Pancreas (tissue), 10 donors: ENCODE results near the gene MYLK. TPM values are rescaled to one million over a fixed set of nuclear protein-coding genes. Genes with fewer than 3 reads are reported as not detected.

Source experiments
- ATAC-seq, 4 donors: fragments of 200-7000 bp; cut with Tn5 transposase; one replicate each; pipeline versions ENCODE4 v1.8.0 to v1.9.1; 2020; ENCODE audit warnings: mild to moderate bottlenecking in 4 of 4, moderate library complexity in 4 of 4
- DNase-seq, 6 donors: peaks; one replicate each; pipeline ENCODE4 v3.0.0-alpha.2; 2020
- FAIRE-seq: peaks from 2 replicates; lab custom pipeline; 2012; peaks lifted over from hg19 to GRCh38; lab: Jason Lieb, UNC
- H3K27ac ChIP-seq, 4 donors: fragments of 200-600 bp; sonication (generic); 1 replicate in 3 of 4; 2 replicates in 1 of 4; pipeline versions ENCODE4 v1.5.0 to v1.8.0; 2020
- H3K27me3 ChIP-seq, 4 donors: fragments of 200-600 bp; one replicate each; pipeline ENCODE4 v1.8.0; 2021
- H3K36me3 ChIP-seq, 3 donors: fragments of 200-600 bp; sonication (generic) in 1 of 3; one replicate each; pipeline versions ENCODE4 v1.5.0 to v1.8.0; 2020 to 2021
- H3K4me1 ChIP-seq, 3 donors: fragments of 200-600 bp; one replicate each; pipeline ENCODE4 v1.8.0; 2021
- H3K4me3 ChIP-seq, 4 donors: fragments of 200-600 bp; sonication (generic) in 2 of 4; one replicate each; pipeline versions ENCODE4 v1.5.0 to v1.8.0; 2020 to 2021
- H3K9me3 ChIP-seq, 4 donors: fragments of 200-600 bp; one replicate each; pipeline ENCODE4 v1.8.0; 2021
- CTCF ChIP-seq, 4 donors: fragments of 200-600 bp; sonication (generic) in 3 of 4; IDR thresholded peaks; one replicate each; pipeline versions ENCODE4 v1.5.0 to v1.8.0; 2021; ENCODE audit warnings: antibody characterized with exemption in 4 of 4
- WGBS, 2 donors: extraction: QIAGEN DNeasy Blood & Tissue Kit; methylation state at CpG; one replicate each; pipeline ENCODE4 v1.1.7; 2013; 5-methylcytosine and 5-hydroxymethylcytosine counted together
- intact Hi-C, 3 donors: fragments of 100-400 bp; cut with DNase I; formaldehyde crosslinking; loops; one replicate each; pipeline versions ENCODE4 v1.11.1 to v1.14.2; 2022
- polyA plus RNA-seq, 2 donors: library from polyadenylated mRNA; stranded (reverse); fragments of 200-250 nt; gene quantifications; one replicate each; pipeline ENCODE4 v1.2.3, GENCODE V29; 2013
- total RNA-seq, 6 donors: library from RNA; stranded (reverse); fragmentation: NEBNext Ultra II Directional in 4 of 6; extraction: Animal tissue kit (Norgen Biotek cat#: 25700) in 4 of 6; gene quantifications; one replicate each; pipeline versions ENCODE4 v1.2.1 to v1.2.4, GENCODE V29; 2021 to 2023
- donor health status: healthy with polysubstance abuse.
- donor health status: DM: no; HTN: no; CAD: no; lungs with moderate emphysema.
- donor health status: DM: no; HTN: no; CAD: no.
- donor health status: control.
- donor health status: control.
- donor health status: Bipolar disorder and iron deficiency.
- donor health status: DM: yes; HTN: yes; CAD: no.
- donor health status: DM: no; HTN: no; CAD: no.
- donor health status: DM: no; HTN: no; CAD: no.
- donor health status: DM: yes; HTN: yes; CAD: no.

MYLK gene
- total and polyA plus RNA-seq, 8 donors = 3.1 to 12.0 (median 6.7) TPM

GRCh38 chr3:123700791-123701722 is 183.1 kb downstream of the MYLK start:
- ATAC-seq = peak in 2 of 4 donors; percentile 32 to 34
- H3K9me3 ChIP-seq = no peaks in the 10 kb centered on the region
- H3K4me3 ChIP-seq = no peak overlapping the region
- TF ChIP-seq CTCF (IDR thresholded peaks at IDR 0.05) = no peak
- no peak overlapping the region for H3K27ac ChIP-seq
- no peak for FAIRE-seq
- no peaks in the 10 kb centered on the region for H3K36me3 ChIP-seq
- no peak for DNase-seq
- WGBS, 2 donors = 70 to 72% methylated on average over 22 to 23 of the region's 23 CpGs
- intact Hi-C loops = no loop called here
- H3K27me3 ChIP-seq = no peaks in the 10 kb centered on the region
- H3K4me1 ChIP-seq = no peaks in the 10 kb centered on the region

GRCh38 chr3:123698813-123699212 is 185.3 kb downstream of the MYLK start:
- FAIRE-seq (no peak), DNase-seq (no peak), ATAC-seq (no peak)
- Histone ChIP-seq H3K27me3 (no peaks in the 10 kb centered on the region), H3K27ac (no peak overlapping the region), H3K4me3 (no peak overlapping the region), H3K36me3 (no peaks in the 10 kb centered on the region), H3K4me1 (no peaks in the 10 kb centered on the region), H3K9me3 (no peaks in the 10 kb centered on the region)
- 69 to 70% methylated on average over 5 of the region's 5 CpGs for WGBS, 2 donors
- TF ChIP-seq CTCF (IDR thresholded peaks at IDR 0.05) = no peak
- intact Hi-C loops = loop anchor here in 1 of 3 donors (5.0 kb wide), 1 partner anchor 47 kb away; no protein-coding TSS in a partner anchor

GRCh38 chr3:123696808-123697207 is 187.3 kb downstream of the MYLK start:
- Histone ChIP-seq H3K9me3 (no peaks in the 10 kb centered on the region), H3K4me1 (no peaks in the 10 kb centered on the region), H3K27me3 (no peaks in the 10 kb centered on the region), H3K4me3 (no peak overlapping the region), H3K27ac (no peak overlapping the region), H3K36me3 (no peaks in the 10 kb centered on the region)
- FAIRE-seq (no peak), DNase-seq (no peak), ATAC-seq (no peak)
- intact Hi-C loops = loop anchor here in 1 of 3 donors (5.0 kb wide), 1 partner anchor 45 kb away; no protein-coding TSS in a partner anchor
- no peak for TF ChIP-seq CTCF (IDR thresholded peaks at IDR 0.05)
- 71 to 72% methylated on average over 6 of the region's 6 CpGs for WGBS, 2 donors

- H3K9me3 ChIP-seq = no peaks in the 10 kb centered on the region
- TF ChIP-seq CTCF (IDR thresholded peaks at IDR 0.05) = no peak
- intact Hi-C loops = loop anchor here in 1 of 3 donors (5.0 kb wide), 1 partner anchor 44 kb away; no protein-coding TSS in a partner anchor
- 79 to 81% methylated on average over 14 of the region's 14 CpGs for WGBS, 2 donors
- no peak for DNase-seq
- no peaks in the 10 kb centered on the region for H3K36me3 ChIP-seq
- no peak overlapping the region for H3K27ac ChIP-seq
- ATAC-seq = no peak
- no peak overlapping the region for H3K4me3 ChIP-seq
- H3K27me3 ChIP-seq = no peaks in the 10 kb centered on the region
- FAIRE-seq = no peak
- no peaks in the 10 kb centered on the region for H3K4me1 ChIP-seq
Measured at GRCh38 chr3:123695731-123696640, 188.1 kb downstream of the MYLK start.
